Smooth muscle cell (in vitro differentiated cells): Measurements from ENCODE around the gene C15orf39. TPM values are rescaled to one million over a fixed set of nuclear protein-coding genes. Genes with fewer than 3 reads are reported as not detected.

Experiments used
- polyA plus RNA-seq: library from polyadenylated mRNA; unstranded; fragments of >200 nt; fragmentation: Nextera tagmentation; extraction: Ambion mirVana; gene quantifications from 2 replicates; pipeline ENCODE4 v1.2.1, GENCODE V29; 2016
- small RNA-seq: library from RNA; depleted of rRNA; stranded (forward); fragments of <200 nt; gene quantifications from one replicate; pipeline ENCODE3, GENCODE V24; 2014
- total RNA-seq: library from RNA; depleted of rRNA; stranded (reverse); fragments of >200 nt; gene quantifications from 2 replicates; pipeline ENCODE4 v1.2.3, GENCODE V29; 2014

C15orf39 gene
- total and polyA plus RNA-seq, 2 experiments from 2014 or later, result 8.4 to 9.3 TPM

Small RNAs within 50 kb of the gene (small RNA-seq; reads per million reads assigned to genes)
- not detected for gene AC068338.1

Other genes starting within 250 kb of the C15orf39 start
- 5.5 and 8.7 TPM in 2 replicates for gene RPP25, start 245.1 kb upstream of the C15orf39 start, total RNA-seq
- gene RPP25, start 245.1 kb upstream of the C15orf39 start, polyA plus RNA-seq, result 24.0 and 26.2 TPM in 2 replicates
- gene SCAMP5, start 206.3 kb upstream of the C15orf39 start, total RNA-seq, result 2.8 and 18.1 TPM in 2 replicates
- gene SCAMP5, start 206.3 kb upstream of the C15orf39 start, polyA plus RNA-seq, result 5.5 and 6.6 TPM in 2 replicates
- 6.2 and 33.7 TPM in 2 replicates for gene PPCDC, start 178.3 kb upstream of the C15orf39 start, total RNA-seq
- gene PPCDC, start 178.3 kb upstream of the C15orf39 start, polyA plus RNA-seq, result 7.8 and 11.9 TPM in 2 replicates
- gene GOLGA6C, start 56.5 kb downstream of the C15orf39 start, total RNA-seq, result not detected in 2 replicates
- gene GOLGA6C, start 56.5 kb downstream of the C15orf39 start, polyA plus RNA-seq, result 0.52 TPM in 1 of 2 replicates, not detected in the other
- 0.22 and 0.27 TPM in 2 replicates for gene GOLGA6D, start 81.0 kb downstream of the C15orf39 start, total RNA-seq
- gene GOLGA6D, start 81.0 kb downstream of the C15orf39 start, polyA plus RNA-seq, result not detected in 2 replicates
- gene COMMD4, start 134.2 kb downstream of the C15orf39 start, total RNA-seq, result 39.7 and 48.9 TPM in 2 replicates
- 67.1 and 72.4 TPM in 2 replicates for gene COMMD4, start 134.2 kb downstream of the C15orf39 start, polyA plus RNA-seq
- 2.5 and 4.1 TPM in 2 replicates for gene NEIL1, start 145.2 kb downstream of the C15orf39 start, total RNA-seq
- gene NEIL1, start 145.2 kb downstream of the C15orf39 start, polyA plus RNA-seq, result 15.1 and 20.3 TPM in 2 replicates
- gene MAN2C1, start 166.7 kb downstream of the C15orf39 start, total RNA-seq, result 53.6 and 64.5 TPM in 2 replicates
- gene MAN2C1, start 166.7 kb downstream of the C15orf39 start, polyA plus RNA-seq, result 70.7 and 80.4 TPM in 2 replicates
- 25.5 and 40.7 TPM in 2 replicates for gene SIN3A, start 249.8 kb downstream of the C15orf39 start, total RNA-seq
- gene SIN3A, start 249.8 kb downstream of the C15orf39 start, polyA plus RNA-seq, result 12.0 and 12.2 TPM in 2 replicates